Brain microvascular endothelial cell (primary cell): Measurements from ENCODE around the gene ETS2.

ENCODE experiments used
- DNase-seq: peaks from one replicate; pipeline ENCODE4 v3.0.0-alpha.2; 2020
- H3K27ac ChIP-seq: fragments of 250-450 bp; sonication (Bioruptor Pico); 2 replicates; pipeline ENCODE4 v1.5.1; 2020; ENCODE audit warnings: mild to moderate bottlenecking, moderate library complexity
- H3K27me3 ChIP-seq: fragments of 250-450 bp; sonication (Bioruptor Pico); replicated peaks from 2 replicates; pipeline ENCODE4 v1.5.1; 2020; ENCODE audit warnings: mild to moderate bottlenecking
- H3K36me3 ChIP-seq: fragments of 250-450 bp; sonication (Bioruptor Pico); replicated peaks from 2 replicates; pipeline ENCODE4 v1.5.1; 2020; ENCODE audit warnings: mild to moderate bottlenecking
- H3K4me3 ChIP-seq: 2 replicates; pipeline ENCODE4 v1.5.1; 2011; ENCODE audit warnings: low read depth, mild to moderate bottlenecking, control low read depth, low read length, moderate library complexity
- CTCF ChIP-seq: IDR thresholded peaks from 2 replicates; pipeline ENCODE4 v1.5.1; 2011; ENCODE audit warnings: low read depth, mild to moderate bottlenecking, moderate library complexity, low read length, control low read depth, inconsistent platforms; ENCODE audit errors: missing control alignments
- in situ Hi-C: cut with HindIII; loops from 2 replicates; pipeline ENCODE4 v1.10.0; 2017; ENCODE audit warnings: low sequenced_read_pairs, low pct_ligation_motif_present

Gene ETS2

GRCh38 chr21:38784458-38785266, 21.1 kb upstream of the ETS2 start:
- in situ Hi-C loops: no loop called here
- no peak overlapping the region for H3K27ac ChIP-seq
- DNase-seq: no peak

GRCh38 chr21:38785483-38785882, 20.2 kb upstream of the ETS2 start:
- in situ Hi-C loops: no loop called here
- TF ChIP-seq CTCF: no peak
- no peak for DNase-seq
- Histone ChIP-seq H3K36me3 (no peaks in the 10 kb centered on the region), H3K27ac (no peak overlapping the region), H3K4me3 (no peak overlapping the region), H3K27me3 (no peaks in the 10 kb centered on the region)

More at GRCh38 chr21:38784458-38785266, 21.1 kb upstream of the ETS2 start:
- Histone ChIP-seq H3K27me3 (no peaks in the 10 kb centered on the region), H3K36me3 (no peaks in the 10 kb centered on the region), H3K4me3 (no peak overlapping the region)
- TF ChIP-seq CTCF: no peak

GRCh38 chr21:38787016-38787415, 18.7 kb upstream of the ETS2 start:
- Histone ChIP-seq H3K4me3 (no peak overlapping the region), H3K36me3 (no peaks in the 10 kb centered on the region), H3K27me3 (no peaks in the 10 kb centered on the region), H3K27ac (no peak overlapping the region)
- DNase-seq: no peak
- TF ChIP-seq CTCF: no peak
- in situ Hi-C loops: no loop called here

- TF ChIP-seq CTCF: no peak
- DNase-seq: peak; percentile 51
- Histone ChIP-seq H3K27me3 (no peaks in the 10 kb centered on the region), H3K36me3 (no peaks in the 10 kb centered on the region), H3K4me3 (no peak overlapping the region), H3K27ac (no peak overlapping the region)
- in situ Hi-C loops: no loop called here
These were observed 18.1 kb upstream of the ETS2 start for GRCh38 chr21:38787461-38788274.

GRCh38 chr21:38788275-38788905, 17.3 kb upstream of the ETS2 start:
- no peak overlapping the region for H3K4me3 ChIP-seq
- in situ Hi-C loops: no loop called here
- no peaks in the 10 kb centered on the region for H3K27me3 ChIP-seq
- TF ChIP-seq CTCF: no peak
- no peak for DNase-seq
- H3K27ac ChIP-seq: no peak overlapping the region
- H3K36me3 ChIP-seq: no peaks in the 10 kb centered on the region
